DMS 273 (cell line): ENCODE results near the gene TMEM209.
"Not testable (repeated sequence)": the region's sequence is repeated elsewhere in the genome, so short reads cannot be mapped to it uniquely, and the experiment has no call there.

Experiments
- DNase-seq: peaks from one replicate; lab custom pipeline; 2025; ENCODE audit not compliant: unreplicated experiment; lab: John Stamatoyannopoulos, UW

Gene TMEM209

GRCh38 chr7:130205084-130205947 is at the start of gene TMEM209:
Gene TMEM209 (minus strand): TSS chr7:130205406. CDS start chr7:130205375, 31 bp downstream.
- DNase-seq, result peak; percentile 100

DNA sequence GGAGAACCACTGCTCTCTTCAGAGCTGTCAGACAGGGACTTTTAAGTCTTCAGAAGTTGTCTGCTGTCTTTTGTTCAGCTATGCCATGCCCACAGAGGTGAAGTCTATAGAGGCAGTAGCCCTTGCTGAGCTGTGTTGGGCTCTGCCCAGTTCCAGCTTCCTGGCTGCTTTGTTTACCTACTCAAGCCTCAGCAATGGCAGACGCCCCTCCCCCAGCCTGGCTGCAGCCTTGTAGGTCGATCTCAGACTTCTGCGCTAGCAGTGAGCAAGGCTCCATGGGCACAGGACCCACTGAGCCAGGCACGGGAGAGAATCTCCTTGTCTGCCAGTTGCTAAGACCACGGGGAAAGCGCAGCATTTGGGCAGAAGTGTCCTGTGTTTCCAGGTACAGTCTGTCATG is 49.3 kb upstream of the TMEM209 start:
- no peak for DNase-seq

DNA sequence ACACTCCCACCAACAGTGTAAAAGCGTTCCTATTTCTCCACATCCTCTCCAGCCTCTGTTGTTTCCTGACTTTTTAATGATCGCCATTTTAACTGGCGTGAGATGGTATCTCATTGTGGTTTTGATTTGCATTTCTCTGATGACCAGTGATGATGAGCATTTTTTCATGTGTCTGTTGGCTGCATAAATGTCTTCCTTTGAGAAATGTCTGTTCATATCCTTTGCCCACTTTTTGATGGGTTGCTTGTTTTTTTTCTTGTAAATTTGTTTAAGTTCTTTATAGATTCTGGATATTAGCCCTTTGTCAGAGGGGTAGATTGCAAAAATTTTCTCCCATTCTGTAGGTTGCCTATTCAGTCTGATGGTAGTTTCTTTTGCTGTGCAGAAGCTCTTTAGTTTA is 44.4 kb upstream of the TMEM209 start:
- not testable (repeated sequence) for DNase-seq

DNA sequence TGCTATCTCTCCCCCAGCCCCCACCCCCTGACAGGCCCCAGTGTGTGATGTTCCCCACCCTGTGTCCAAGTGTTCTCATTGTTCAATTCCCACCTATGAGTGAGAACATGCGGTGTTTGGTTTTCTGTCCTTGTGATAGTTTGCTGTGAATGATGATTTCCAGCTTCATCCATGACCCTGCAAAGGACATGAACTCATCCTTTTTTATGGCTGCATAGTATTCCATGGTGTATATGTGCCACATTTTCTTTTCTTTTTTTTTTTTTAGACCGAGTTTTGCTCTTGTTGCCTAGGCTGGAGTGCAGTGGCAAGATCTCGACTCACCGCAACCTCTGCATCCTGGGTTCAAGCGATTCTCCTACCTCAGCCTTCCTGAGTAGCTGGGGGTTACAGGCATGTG is 43.6 kb upstream of the TMEM209 start:
- DNase-seq, result not testable (repeated sequence)

DNA sequence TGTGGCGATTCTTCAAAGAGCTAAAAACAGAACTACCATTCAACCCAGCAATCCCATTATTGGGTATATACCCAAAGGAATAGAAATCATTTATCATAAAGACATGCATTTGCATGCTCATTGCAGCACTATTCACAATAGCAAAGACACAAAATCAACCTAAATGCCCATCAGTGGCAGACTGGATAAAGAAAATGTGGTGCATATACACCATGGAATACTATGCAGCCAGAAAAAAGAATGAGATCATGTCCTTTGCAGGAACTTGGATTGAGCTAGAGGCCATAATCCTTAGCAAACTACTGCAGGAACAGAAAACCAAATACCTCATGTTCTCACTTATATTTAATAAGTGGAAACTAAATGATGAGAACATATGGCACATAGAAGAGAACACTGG is 41.3 kb upstream of the TMEM209 start:
- DNase-seq, result not testable (repeated sequence)

GRCh38 chr7:130243486-130243885 is 38.3 kb upstream of the TMEM209 start:
- DNase-seq, result peak; percentile 19

DNA sequence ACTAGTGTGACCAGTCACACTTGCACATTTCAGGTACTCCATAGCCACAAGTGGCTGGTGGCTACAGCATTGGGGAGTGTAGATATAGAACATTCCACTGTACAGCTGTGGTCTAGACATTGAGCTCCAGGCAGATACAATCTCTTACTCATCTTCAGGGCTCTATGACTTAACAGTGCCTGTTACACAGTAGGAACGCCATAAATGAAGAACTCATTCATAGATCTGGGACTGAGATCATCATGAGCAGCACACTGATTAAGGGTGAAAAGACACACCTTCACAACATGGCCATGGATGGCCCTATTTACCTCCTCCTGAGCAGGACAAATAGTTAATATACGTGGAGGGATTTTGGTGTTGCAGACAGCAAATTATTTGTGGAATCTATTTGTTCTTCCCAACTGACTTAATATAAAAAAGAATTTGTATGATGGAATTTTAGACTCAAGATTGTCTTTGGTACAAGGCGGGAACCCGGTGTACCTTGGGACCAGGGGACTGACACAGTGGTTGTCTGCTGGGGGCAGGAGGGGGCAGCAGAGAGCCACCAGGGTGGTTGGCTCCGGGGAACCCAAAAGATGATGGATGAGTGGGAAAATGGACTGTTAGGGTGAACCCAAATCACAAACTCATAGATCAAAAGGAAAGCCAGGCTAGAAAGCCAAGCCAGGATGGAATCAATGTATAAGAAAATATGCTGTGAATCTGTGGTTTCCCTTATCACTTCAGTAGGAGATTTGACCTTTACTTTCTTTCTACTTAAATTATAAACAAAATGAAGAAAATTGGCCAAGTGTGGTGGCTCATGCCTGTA is 37.2 kb upstream of the TMEM209 start:
- peak; percentile 88 for DNase-seq

DNA sequence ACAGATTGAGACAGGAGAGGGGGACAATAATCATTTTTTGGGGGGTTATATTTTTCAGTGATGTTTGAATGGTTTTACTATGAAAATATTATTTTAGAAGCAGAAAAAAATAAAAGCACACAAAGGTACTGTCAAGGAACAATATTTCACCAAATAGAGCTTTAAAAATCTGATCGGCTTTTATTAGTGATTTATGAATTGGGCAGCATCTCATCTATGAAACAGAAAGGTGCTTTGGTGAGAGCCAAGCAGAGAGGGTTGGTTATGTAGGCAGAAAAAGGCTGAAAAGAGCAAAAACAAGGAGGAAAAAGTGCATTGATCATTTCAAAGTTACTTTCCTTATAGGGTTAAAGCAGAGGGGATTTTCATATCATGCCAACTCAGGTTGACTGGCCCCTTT is 35.0 kb upstream of the TMEM209 start:
- DNase-seq, result no peak

DNA sequence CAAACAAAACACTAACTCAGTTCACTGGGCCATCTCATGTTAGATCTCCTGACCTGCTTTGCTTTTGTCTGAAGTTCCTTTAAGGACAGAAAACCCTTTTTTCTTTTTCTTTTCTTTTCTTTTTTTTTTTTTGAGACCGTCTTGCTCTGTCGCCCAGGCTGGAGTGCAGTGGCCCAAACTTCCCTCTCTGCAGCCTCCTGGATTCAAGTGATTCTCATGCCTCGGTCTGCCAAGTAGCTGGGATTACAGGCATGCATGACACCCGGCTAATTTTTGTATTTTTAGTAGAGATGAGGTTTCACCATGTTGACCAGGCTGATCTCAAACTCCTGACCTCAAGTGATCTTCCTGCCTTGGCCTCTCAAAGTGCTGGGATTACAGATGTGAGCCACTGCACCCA is 31.2 kb upstream of the TMEM209 start:
- not testable (repeated sequence) for DNase-seq

- DNase-seq, result no peak
These were observed 28.9 kb upstream of the TMEM209 start for GRCh38 chr7:130234078-130234477.

GRCh38 chr7:130232209-130232608 is 27.0 kb upstream of the TMEM209 start:
- DNase-seq, result no peak

DNA sequence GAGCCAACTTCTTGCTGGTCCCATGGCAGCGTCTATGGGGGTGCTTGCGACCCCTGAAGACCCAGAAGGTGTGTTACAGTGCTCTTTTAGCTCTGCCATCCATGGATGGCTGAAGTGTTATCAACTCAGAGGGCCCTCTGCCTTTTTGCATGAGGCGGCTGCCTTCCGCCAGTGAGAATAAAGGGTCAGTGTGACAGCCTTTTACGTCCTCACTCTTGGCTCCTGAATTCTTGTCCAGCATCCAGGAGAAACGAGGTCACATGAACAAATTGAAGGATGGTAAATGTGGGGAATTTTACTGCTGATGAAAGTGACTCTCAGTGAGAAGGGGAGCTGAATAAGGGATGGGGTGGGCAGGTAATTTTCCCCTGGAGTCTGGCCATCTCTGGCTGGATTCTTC is 26.6 kb upstream of the TMEM209 start:
- DNase-seq, result no peak

- not testable (repeated sequence) for DNase-seq
These were observed 24.8 kb upstream of the TMEM209 start for GRCh38 chr7:130229981-130230380.

DNA sequence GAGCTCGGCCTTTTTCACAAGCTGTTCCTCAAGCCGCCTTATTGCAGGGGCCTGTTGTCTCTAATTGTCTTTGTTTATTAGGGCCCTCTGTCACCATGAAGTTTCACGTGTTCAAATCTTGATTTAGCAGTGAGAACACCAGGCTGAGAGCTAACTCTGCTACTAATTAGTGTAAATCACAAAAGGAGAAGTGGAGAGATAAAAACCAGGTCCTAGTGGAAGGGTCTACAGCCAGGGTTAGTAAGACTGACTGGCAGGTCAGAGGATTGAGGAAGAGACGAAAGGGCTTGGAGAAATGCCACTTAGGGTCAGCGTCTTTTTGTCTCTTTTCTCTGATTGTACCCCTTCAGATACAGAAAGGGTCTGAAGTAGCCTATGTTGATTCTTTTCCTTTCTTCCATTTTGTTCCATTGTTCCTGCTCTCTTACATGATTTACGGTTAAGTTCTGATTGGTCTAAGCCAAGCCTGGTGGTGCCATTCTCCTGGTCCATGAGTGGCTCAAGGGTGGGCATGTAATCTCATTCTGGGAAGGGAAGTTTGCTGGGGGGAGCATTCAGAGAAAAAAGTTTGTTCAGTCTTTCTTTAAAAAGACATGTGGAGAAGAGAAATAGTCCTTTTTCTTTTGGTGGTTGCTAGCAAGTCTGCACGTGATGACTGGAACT is 23.8 kb upstream of the TMEM209 start:
- no peak for DNase-seq

- no peak for DNase-seq
These were observed 22.8 kb upstream of the TMEM209 start for GRCh38 chr7:130227883-130228575.

- no peak for DNase-seq
These were observed 21.1 kb upstream of the TMEM209 start for GRCh38 chr7:130226333-130226732.

GRCh38 chr7:130224923-130225322 is 19.7 kb upstream of the TMEM209 start:
- not testable (repeated sequence) for DNase-seq

DNA sequence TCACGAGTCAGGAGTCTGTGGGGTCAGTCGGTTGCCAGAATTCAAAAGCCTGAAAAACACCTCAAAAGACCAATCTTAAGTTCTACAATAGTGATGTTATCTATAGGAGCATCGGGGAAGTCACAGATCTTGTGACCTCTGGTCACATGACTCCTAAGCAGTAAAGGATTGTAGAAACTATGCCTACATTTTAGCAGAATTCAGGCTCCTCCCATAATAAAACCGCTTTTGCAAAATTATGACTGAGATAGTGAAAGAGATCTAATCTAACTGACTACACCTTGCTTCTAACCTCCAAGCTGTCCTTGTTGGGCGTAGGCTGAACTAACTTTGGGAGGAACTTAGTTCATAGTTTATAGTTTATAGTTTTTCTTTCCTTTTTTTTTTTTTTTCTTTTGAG is 19.0 kb upstream of the TMEM209 start:
- no peak for DNase-seq

DNA sequence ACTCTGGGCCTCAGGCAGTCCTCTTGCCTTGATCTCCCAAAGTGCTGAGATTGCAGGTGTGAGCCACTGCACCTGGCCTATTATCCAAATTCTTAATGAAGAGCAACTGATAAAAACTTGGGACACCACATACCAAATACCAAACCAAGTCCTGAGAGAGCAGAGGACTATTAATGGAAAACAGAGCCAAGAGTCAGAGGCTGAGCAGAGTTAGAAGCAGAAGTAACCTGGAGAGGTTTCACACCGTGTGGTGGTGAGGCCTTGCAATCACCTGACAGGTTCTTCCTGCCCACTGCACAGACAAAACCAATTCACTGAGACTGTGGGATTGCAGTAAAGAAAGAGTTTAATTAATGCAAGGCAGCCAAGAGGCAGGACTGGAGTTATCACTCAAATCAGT is 18.4 kb upstream of the TMEM209 start:
- DNase-seq, result no peak

- DNase-seq, result no peak
These were observed 16.5 kb upstream of the TMEM209 start for GRCh38 chr7:130221746-130222145.

GRCh38 chr7:130219871-130220270 is 14.7 kb upstream of the TMEM209 start:
- no peak for DNase-seq
